GM10266 (cell line): ENCODE measurements around the gene PTPRQ.

Experiments
- DNase-seq: peaks from one replicate; pipeline ENCODE4 v3.0.0; 2012; ENCODE audit errors: extremely low spot score
- TF ChIP-seq, protein P1 (sequence below): IDR thresholded peaks from 2 replicates; pipeline ENCODE4 v1.5.1; 2012; ENCODE audit warnings: mild to moderate bottlenecking, low read depth; ENCODE audit not compliant: control insufficient read depth, insufficient read depth; ENCODE audit errors: missing control alignments

Gene PTPRQ

DNA sequence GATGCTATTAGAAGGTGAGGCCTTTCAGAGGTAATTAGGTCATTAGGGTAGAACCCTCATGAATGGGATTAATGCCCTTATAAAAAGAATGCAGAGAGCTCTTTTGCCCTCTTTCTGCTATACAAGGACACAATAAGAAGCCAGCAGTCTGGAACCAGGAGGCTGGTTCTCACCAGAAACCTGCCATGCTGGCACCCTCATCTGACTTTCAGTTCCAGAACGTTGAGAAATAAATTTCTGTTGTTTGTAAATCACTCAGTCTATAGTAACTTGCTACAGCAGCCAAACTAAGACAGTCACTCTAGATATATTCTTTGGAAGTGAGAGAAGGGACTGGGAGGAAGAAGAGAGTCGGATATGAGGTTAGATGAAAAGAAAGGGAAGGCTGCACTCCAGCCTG is 138.4 kb downstream of the PTPRQ start:
- no peak for DNase-seq
- TF ChIP-seq, protein P1, sequence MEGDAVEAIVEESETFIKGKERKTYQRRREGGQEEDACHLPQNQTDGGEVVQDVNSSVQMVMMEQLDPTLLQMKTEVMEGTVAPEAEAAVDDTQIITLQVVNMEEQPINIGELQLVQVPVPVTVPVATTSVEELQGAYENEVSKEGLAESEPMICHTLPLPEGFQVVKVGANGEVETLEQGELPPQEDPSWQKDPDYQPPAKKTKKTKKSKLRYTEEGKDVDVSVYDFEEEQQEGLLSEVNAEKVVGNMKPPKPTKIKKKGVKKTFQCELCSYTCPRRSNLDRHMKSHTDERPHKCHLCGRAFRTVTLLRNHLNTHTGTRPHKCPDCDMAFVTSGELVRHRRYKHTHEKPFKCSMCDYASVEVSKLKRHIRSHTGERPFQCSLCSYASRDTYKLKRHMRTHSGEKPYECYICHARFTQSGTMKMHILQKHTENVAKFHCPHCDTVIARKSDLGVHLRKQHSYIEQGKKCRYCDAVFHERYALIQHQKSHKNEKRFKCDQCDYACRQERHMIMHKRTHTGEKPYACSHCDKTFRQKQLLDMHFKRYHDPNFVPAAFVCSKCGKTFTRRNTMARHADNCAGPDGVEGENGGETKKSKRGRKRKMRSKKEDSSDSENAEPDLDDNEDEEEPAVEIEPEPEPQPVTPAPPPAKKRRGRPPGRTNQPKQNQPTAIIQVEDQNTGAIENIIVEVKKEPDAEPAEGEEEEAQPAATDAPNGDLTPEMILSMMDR = no peak

DNA sequence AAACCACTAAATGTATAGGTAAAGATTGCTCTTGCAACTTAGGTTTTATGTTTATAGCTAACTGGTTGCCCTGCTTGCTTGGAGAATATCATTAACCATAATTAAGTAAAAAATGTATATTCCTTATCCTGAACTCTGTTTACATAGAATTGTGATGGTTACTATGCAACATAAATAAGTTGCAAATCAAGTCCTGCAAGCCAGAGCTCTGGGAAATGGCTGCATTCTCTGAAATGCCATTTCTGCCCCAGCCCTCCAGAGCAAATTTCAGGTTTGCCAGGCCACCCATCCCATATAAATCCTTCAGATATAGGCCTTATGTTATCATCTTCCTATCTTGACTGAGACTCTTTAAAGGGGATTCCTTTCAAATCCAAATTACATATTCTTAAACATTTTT is 145.0 kb downstream of the PTPRQ start:
- DNase-seq = no peak
- TF ChIP-seq, protein P1 = no peak

DNA sequence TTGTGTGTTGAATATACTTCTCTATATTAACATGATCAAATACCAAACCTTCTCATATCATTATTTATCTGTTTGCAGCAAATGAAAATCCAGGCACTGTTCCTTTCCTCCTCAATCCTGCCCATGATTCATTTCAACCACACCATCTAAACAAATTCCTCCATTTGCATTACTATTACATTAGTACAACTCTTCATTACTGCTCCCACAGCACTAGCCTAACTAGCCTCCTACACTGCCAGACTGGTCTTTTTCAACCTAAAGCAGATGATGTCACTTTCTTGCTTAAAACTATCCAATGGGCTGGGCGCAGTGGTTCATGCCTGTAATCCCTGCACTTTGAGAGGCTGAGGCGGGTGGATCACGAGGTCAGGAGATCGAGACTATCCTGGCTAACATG is 146.1 kb downstream of the PTPRQ start:
- TF ChIP-seq, protein P1 = no peak
- DNase-seq = no peak

DNA sequence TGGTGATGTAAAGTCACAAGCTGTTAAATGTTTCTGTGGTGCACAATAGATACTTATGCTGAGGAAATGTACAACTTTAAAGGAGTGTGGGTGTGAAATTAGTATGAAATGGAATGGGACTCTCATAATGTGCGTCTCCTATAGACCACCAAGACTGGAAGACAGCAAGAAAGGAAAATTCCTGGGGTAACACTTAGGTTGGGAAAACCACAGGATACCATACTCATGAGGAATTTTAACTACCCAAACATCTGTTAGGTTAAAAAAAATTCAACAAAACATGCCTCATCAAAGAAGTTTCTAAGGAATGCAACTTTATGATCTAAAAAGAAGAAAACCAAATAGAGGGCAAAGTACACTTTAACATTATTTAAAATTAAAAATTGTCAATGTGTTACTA is 149.7 kb downstream of the PTPRQ start:
- TF ChIP-seq, protein P1 = no peak
- DNase-seq = no peak

DNA sequence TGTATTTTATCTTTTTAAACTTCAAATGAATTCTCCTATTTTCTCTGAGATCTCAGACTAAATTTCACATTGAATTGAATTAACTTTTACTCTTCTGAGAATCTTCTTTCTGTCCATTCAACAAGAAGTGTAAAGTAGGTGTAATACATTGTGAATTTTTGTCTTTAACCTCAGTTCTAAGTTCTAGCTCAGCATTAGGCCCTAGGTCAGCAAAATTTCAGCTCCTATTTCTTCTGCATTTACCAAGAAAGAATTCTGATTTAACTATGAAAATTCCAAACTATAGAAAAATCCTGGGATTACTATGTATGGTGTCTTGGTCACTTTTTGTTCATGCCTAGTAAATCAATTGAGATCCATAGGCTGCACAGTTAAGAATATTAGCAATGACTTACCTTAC is 152.5 kb downstream of the PTPRQ start:
- TF ChIP-seq, protein P1 = no peak
- no peak for DNase-seq

DNA sequence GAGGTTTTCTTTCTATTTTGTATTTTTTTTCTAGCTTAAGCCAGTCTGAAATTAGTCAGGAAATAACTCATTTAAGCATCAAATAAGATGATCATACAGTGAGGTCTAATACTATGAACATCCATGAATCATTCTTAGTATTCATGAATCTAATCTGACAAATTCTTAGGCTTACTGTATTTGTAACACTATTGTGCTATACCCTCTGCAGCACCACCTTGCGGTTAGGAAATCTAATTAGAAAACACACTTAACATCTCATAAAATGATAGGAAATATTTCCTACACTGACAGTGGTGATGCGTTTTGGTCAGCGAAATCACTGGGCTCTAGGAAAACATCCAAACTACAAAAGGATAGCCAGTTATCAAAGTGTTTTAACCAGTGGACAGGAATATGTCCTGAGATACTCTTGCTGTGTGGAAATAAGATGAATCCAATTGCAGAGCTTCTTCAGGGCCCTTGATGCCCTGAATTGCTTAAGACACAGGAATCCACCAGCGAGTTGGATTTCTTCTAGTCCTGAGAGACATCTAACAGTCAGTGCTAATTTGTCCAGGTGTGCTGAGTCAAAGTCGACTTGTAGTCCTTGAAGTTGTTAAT is 154.1 kb downstream of the PTPRQ start:
- no peak for DNase-seq
- TF ChIP-seq, protein P1 = peak; percentile 12

DNA sequence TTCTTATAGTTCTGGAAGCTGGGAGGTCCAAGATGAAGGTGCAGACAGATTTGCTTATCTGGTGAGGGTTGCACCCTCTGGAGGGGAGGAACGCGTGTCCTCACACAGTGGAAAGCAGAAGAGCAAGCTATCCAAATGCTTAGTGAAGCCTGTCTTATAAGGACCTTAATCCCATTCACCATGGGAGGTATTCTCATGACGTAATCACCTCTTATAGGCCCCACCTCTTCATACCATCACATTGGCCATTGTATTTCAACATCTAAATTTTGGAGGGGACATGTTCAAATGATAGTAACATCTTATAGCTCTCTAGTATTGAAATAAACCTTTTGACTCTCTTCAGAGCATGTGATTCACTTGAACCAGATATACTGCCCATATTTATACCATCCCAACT is 158.4 kb downstream of the PTPRQ start:
- no peak for DNase-seq
- TF ChIP-seq, protein P1 = no peak
